B cell (primary cell): Measurements from ENCODE around the gene PANK4. TPM values are rescaled to one million over a fixed set of nuclear protein-coding genes. Genes with fewer than 3 reads are reported as not detected.
A peak's percentile ranks its signal among the peaks of the same experiment; 100 is the strongest.

Source experiments
- ATAC-seq: fragments of 200-7000 bp; cut with Tn5 transposase; one replicate; pipeline ENCODE4 v1.10.0; 2021; ENCODE audit warnings: low read depth, mild to moderate bottlenecking, moderate number of reproducible peaks, moderate library complexity
- CTCF ChIA-PET: fragments of 350-600 bp; sonication (Branson Sonifier 250); formaldehyde crosslinking; loops from one replicate; lab custom pipeline; 2021; ENCODE audit warnings: antibody characterized with exemption, inconsistent platforms; lab: Charles Lee
- POLR2A ChIA-PET: fragments of 350-600 bp; sonication (Branson Sonifier 250); formaldehyde crosslinking; loops from one replicate; lab custom pipeline; 2021; ENCODE audit warnings: antibody characterized with exemption; lab: Charles Lee
- DNase-seq: peaks from one replicate; pipeline ENCODE4 v3.0.0; 2013
- H2AFZ ChIP-seq: 2 replicates; pipeline ENCODE4 v1.6.1; 2012; ENCODE audit warnings: mild to moderate bottlenecking, low read depth, low read length; ENCODE audit not compliant: insufficient read depth, poor library complexity, severe bottlenecking
- H3K27ac ChIP-seq, 2 donors: 1 replicate in 1 of 2; 2 replicates in 1 of 2; pipeline ENCODE4 v1.5.1; 2012 to 2013; ENCODE audit warnings: low read length in 2 of 2, mild to moderate bottlenecking in 2 of 2, moderate library complexity in 1 of 2
- H3K27me3 ChIP-seq, 4 experiments: fragments of 200-600 bp in 1 of 4; sonication (generic) in 1 of 4; replicated peaks in 1 of 4; 1 replicate in 2 of 4; 2 replicates in 2 of 4; pipeline versions ENCODE4 v1.6.1 to v1.7.0; 2013 to 2016; ENCODE audit warnings: low read length in 3 of 4, mild to moderate bottlenecking in 2 of 4, mixed read lengths in 1 of 4, moderate library complexity in 1 of 4; ENCODE audit not compliant: insufficient read depth in 4 of 4, control insufficient read depth in 3 of 4; ENCODE audit errors: control extremely low read depth in 1 of 4
- H3K36me3 ChIP-seq, 2 experiments: replicated peaks in 1 of 2; 1 replicate in 1 of 2; 2 replicates in 1 of 2; pipeline versions ENCODE4 v1.6.1 to v1.7.1; 2013; ENCODE audit warnings: low read length in 1 of 2; ENCODE audit not compliant: insufficient read depth in 2 of 2, control insufficient read depth in 1 of 2; ENCODE audit errors: control extremely low read depth in 1 of 2, extremely low read depth in 1 of 2
- H3K4me1 ChIP-seq, 2 donors: fragments of 200-600 bp in 1 of 2; sonication (generic) in 1 of 2; 1 replicate in 1 of 2; 2 replicates in 1 of 2; pipeline versions ENCODE4 v1.5.1 to v1.6.1; 2013 to 2017; ENCODE audit warnings: low read length in 2 of 2; ENCODE audit not compliant: control insufficient read depth in 2 of 2, insufficient read depth in 2 of 2
- H3K4me2 ChIP-seq: replicated peaks from 2 replicates; pipeline ENCODE3; 2012; ENCODE audit warnings: mild to moderate bottlenecking, low read depth, low read length; ENCODE audit not compliant: poor library complexity, severe bottlenecking
- H3K4me3 ChIP-seq, 5 experiments: fragments of 200-600 bp in 1 of 5; sonication (generic) in 1 of 5; 1 replicate in 3 of 5; 2 replicates in 2 of 5; pipeline versions ENCODE4 v1.5.1 to v1.7.0; 2011 to 2016; ENCODE audit warnings: low read length in 4 of 5, mild to moderate bottlenecking in 4 of 5, low read depth in 2 of 5, control low read depth in 1 of 5, moderate library complexity in 1 of 5; ENCODE audit not compliant: insufficient read depth in 1 of 5; ENCODE audit errors: control extremely low read depth in 1 of 5, extremely low read depth in 1 of 5
- H3K79me2 ChIP-seq: fragments of 200-600 bp; sonication (generic); one replicate; pipeline ENCODE4 v1.6.0; 2016; ENCODE audit warnings: low read length; ENCODE audit not compliant: control insufficient read depth, insufficient read depth
- H3K9ac ChIP-seq: fragments of 200-600 bp; sonication (generic); 2 replicates; pipeline ENCODE4 v1.6.1; 2017; ENCODE audit warnings: mild to moderate bottlenecking, low read length, moderate library complexity
- H3K9me3 ChIP-seq, 3 donors: one replicate each; pipeline versions ENCODE4 v1.6.1 to v1.7.1; 2013; ENCODE audit warnings: low read length in 2 of 3; ENCODE audit not compliant: control insufficient read depth in 2 of 3, insufficient read depth in 1 of 3; ENCODE audit errors: control extremely low read depth in 1 of 3
- H4K20me1 ChIP-seq: 2 replicates; pipeline ENCODE4 v1.6.0; 2012; ENCODE audit warnings: mild to moderate bottlenecking, low read length; ENCODE audit not compliant: insufficient read depth, control insufficient read depth, poor library complexity, severe bottlenecking
- H3K27ac Mint-ChIP-seq: one replicate; pipeline ENCODE4 v1.8.0; 2021; ENCODE audit warnings: mixed read lengths
- H3K27me3 Mint-ChIP-seq: one replicate; pipeline ENCODE4 v1.8.0; 2021; ENCODE audit warnings: mixed read lengths
- H3K4me1 Mint-ChIP-seq: one replicate; pipeline ENCODE4 v1.8.0; 2021; ENCODE audit warnings: mixed read lengths
- H3K4me3 Mint-ChIP-seq: one replicate; pipeline ENCODE4 v1.8.0; 2021; ENCODE audit warnings: mixed read lengths
- H3K9me3 Mint-ChIP-seq: one replicate; pipeline ENCODE4 v1.8.0; 2022; ENCODE audit warnings: mixed read lengths; ENCODE audit not compliant: insufficient read depth
- CTCF ChIP-seq: fragments of 200-600 bp; IDR thresholded peaks from one replicate; pipeline ENCODE4 v1.8.0; 2022; ENCODE audit warnings: antibody characterized with exemption, mild to moderate bottlenecking
- EZH2 ChIP-seq: IDR thresholded peaks from 2 replicates; pipeline ENCODE4 v1.6.1; 2012; ENCODE audit warnings: borderline replicate concordance, low read depth, mild to moderate bottlenecking, moderate library complexity, low read length; ENCODE audit not compliant: insufficient read depth, poor library complexity, severe bottlenecking
- WGBS: methylation state at CpG from one replicate; pipeline ENCODE4 v1.1.5; 2013; ENCODE audit warnings: missing lambda C conversion rate; ENCODE audit not compliant: insufficient coverage; 5-methylcytosine and 5-hydroxymethylcytosine counted together
- intact Hi-C: fragments of 100-400 bp; cut with micrococcal nuclease; formaldehyde crosslinking; loops from one replicate; pipeline ENCODE4 v1.10.0; 2022
- polyA plus RNA-seq: library from polyadenylated mRNA; depleted of rRNA; stranded (reverse); fragments of >200 nt; gene quantifications from 2 replicates; pipeline ENCODE4 v1.2.3, GENCODE V29; 2012
- total RNA-seq, 2 donors: library from RNA; stranded (reverse); fragments of 120-200 nt in 1 of 2; gene quantifications; 1 replicate in 1 of 2; 2 replicates in 1 of 2; pipeline versions ENCODE4 v1.2.3 to v1.2.4, GENCODE V29; 2013 to 2022

Gene PANK4
- total and polyA plus RNA-seq, 2 donors (not counting 1 experiment from before 2014, with no cell fraction given), result 38.0 to 80.5 TPM

GRCh38 chr1:2556277-2556677 lies 29.9 kb upstream of the PANK4 start, which contains the start of gene TNFRSF14:
TNFRSF14 (plus strand) TSS chr1:2556371; CDS start chr1:2556665, 294 bp downstream.
- CTCF ChIA-PET, result interaction anchor here (0.7 to 3.9 kb wide), 13 partner anchors 9 to 361 kb away, joined by 3 to 47 read pairs (median 6); partner anchors contain the start of genes FAAP20, PANK4 and PRXL2B
- POLR2A ChIA-PET, result interaction anchor here (0.6 to 3.0 kb wide), 9 partner anchors 9 to 140 kb away, joined by 3 to 77 read pairs (median 7); partner anchors contain the start of genes PANK4 and PRXL2B
- Mint-ChIP-seq H3K27ac (peak within 1 kb of the TSS; percentile 97), H3K4me1 (peaks cover 48% of the 10 kb centered on the region), H3K4me3 (peak within 1 kb of the TSS; percentile 95), H3K9me3 (no peaks in the 10 kb centered on the region), H3K27me3 (no peaks in the 10 kb centered on the region)
- Histone ChIP-seq H3K27ac (peak within 1 kb of the TSS; percentile 87 to 99), H3K36me3 (peaks cover 0 to 34% of the 10 kb centered on the region in 2 experiments), H4K20me1 (peaks cover 19% of the 10 kb centered on the region), H3K27me3 (no peaks in the 10 kb centered on the region), H3K4me2 (peak within 1 kb of the TSS; percentile 100), H3K79me2 (peaks cover 31% of the 10 kb centered on the region), H2AFZ (peak within 1 kb of the TSS; percentile 74), H3K4me3 (peak within 1 kb of the TSS; percentile 82 to 91 (median 85)), H3K4me1 (peaks cover 31 to 43% of the 10 kb centered on the region in 2 donors), H3K9ac (peak within 1 kb of the TSS; percentile 90), H3K9me3 (peaks cover 0 to 3% (median 0%) of the 10 kb centered on the region in 3 donors)
- 0% methylated on average over 16 of the region's 16 CpGs for WGBS
- TF ChIP-seq CTCF, result peak; percentile 36
- no peak for TF ChIP-seq EZH2
- DNase-seq, result peak; percentile 88
- peak; percentile 61 for ATAC-seq
- intact Hi-C loops, result loop anchor here (1.0 kb wide), 3 partner anchors 8 to 87 kb away; no protein-coding TSS in a partner anchor
